ENCODE data around the gene TMEM218. TPM values are rescaled to one million over a fixed set of nuclear protein-coding genes. Genes with fewer than 3 reads are reported as not detected.

TMEM218 gene
- total RNA-seq, 1 experiment from 2014 or later, result 17.9 TPM

DNA sequence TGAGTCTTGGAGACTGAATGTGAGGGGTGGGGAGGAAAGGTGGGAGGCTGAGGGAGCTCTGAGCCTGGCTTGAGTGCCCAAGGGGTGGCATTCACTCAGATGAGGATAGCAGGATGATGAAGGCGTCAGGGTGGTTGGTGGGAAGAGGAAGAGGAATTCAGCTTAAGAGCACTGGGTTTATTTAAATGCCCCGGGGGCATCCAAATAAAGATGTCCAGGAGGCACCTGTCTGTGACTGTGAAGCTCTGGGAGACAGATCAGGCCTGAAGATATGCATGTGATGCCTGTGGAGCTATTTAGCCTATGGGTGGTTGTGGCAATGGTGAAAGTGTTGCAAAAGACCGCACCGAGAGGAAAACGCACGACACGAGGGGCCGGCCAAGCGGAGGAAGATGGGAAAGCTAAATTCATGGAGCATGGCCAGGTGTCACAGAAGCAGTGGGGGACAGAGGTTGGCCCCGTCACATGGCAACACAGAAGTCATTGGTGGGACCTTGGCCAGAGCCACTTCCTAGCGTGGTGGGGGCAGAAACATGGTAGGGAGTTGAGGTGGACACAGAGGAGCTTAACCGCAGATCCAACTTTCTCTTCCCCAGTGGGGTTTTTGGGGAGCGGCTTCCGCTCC, 32.8 kb downstream of the TMEM218 start (continued):
- no peak for TF ChIP-seq TCF7L2 (IDR thresholded peaks at IDR 0.05; ENCODE audit: borderline replicate concordance, extremely low read depth, insufficient read depth, insufficient read length)
- TF ChIP-seq RAD21 (IDR thresholded peaks at IDR 0.05; ENCODE audit: low read depth), result no peak
- TF ChIP-seq, protein P1, sequence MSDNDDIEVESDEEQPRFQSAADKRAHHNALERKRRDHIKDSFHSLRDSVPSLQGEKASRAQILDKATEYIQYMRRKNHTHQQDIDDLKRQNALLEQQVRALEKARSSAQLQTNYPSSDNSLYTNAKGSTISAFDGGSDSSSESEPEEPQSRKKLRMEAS (IDR thresholded peaks at IDR 0.05), result no peak
- no peak for TF ChIP-seq ELF1 (IDR thresholded peaks at IDR 0.05; ENCODE audit: borderline replicate concordance, low read depth)
- TF ChIP-seq CBX3 (IDR thresholded peaks at IDR 0.05; ENCODE audit: low read depth), result no peak
- no peak for TF ChIP-seq EGR1 (IDR thresholded peaks at IDR 0.05; ENCODE audit: low read depth)
- no peak for TF ChIP-seq CTCF (IDR thresholded peaks at IDR 0.05 in 2 of 3, conservative IDR thresholded peaks at IDR 0.05 in 1 of 3; ENCODE audit: borderline replicate concordance in 1 of 3, insufficient read depth in 1 of 3, low read depth in 2 of 3, low read length in 2 of 3)
- TF ChIP-seq EZH2phosphoT487 (IDR thresholded peaks at IDR 0.05; ENCODE audit: borderline replicate concordance), result no peak

DNA sequence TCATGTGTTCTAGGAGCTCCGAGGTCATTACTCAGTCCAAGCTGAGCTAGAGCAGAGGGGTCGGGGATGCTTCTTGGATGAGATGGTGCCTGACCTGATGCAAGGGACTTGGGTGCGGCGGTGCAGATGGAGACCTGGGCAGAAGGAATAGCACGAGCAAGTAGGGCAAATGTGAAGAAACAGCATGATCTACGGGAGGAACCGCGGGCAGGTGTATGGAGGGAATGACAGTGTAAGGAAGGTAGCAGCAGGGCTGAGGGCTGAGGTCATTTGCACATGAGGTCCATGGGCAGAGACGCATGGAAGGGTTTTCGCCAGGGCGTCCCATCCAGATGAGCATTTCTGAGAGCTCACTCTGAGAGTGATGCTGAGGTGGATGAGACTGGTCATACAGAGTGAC, 33.4 kb downstream of the TMEM218 start:
- TF ChIP-seq EZH2 (IDR thresholded peaks at IDR 0.05) (no peak), SIN3A (IDR thresholded peaks at IDR 0.05; ENCODE audit: low read depth) (no peak), RAD21 (IDR thresholded peaks at IDR 0.05; ENCODE audit: low read depth) (no peak), CTCF (IDR thresholded peaks at IDR 0.05 in 2 of 3, conservative IDR thresholded peaks at IDR 0.05 in 1 of 3; ENCODE audit: borderline replicate concordance in 1 of 3, insufficient read depth in 1 of 3, low read depth in 2 of 3, low read length in 2 of 3) (no peak)
- BruUV-seq (replicated peaks), result no TSS peak
- H3K79me2 ChIP-seq (ENCODE audit: insufficient read depth, low read length), result no peaks in the 10 kb centered on the region
- no peaks in the 10 kb centered on the region for H3K27me3 ChIP-seq (ENCODE audit: insufficient read depth, low read length)
- DNase-seq (ENCODE audit: low read depth, low spot score) (no peak), ATAC-seq (no peak)
- H3K4me1 ChIP-seq (ENCODE audit: control insufficient read depth in 1 of 2, insufficient read depth in 2 of 2, low read length in 2 of 2), result peaks cover 6 to 51% of the 10 kb centered on the region in 2 experiments; a peak in 2 of 4 replicates
- H3K4me3 ChIP-seq (replicated peaks in 1 of 2; ENCODE audit: low read depth in 1 of 2, low read length in 2 of 2), result no peak overlapping the region
- no peaks in the 10 kb centered on the region for H4K20me1 ChIP-seq (ENCODE audit: insufficient read depth)
- H3K36me3 ChIP-seq (ENCODE audit: control insufficient read depth in 1 of 2, insufficient read depth in 2 of 2, low read length in 2 of 2), result no peaks in the 10 kb centered on the region
- no peak overlapping the region for H3K4me2 ChIP-seq (ENCODE audit: low read length)
- ChIA-PET CTCF (interaction anchor here (1.2 kb wide), 2 partner anchors 10 to 13 kb away, joined by 3 read pairs; no protein-coding TSS in a partner anchor), POLR2A (no interaction called here), RAD21 (ENCODE audit: low non-redundant PET in 1 of 2, low total read pairs in 2 of 2, uncharacterized antibody in 2 of 2, unreplicated experiment in 2 of 2) (no interaction called here)
- intact Hi-C loops (cut with micrococcal nuclease), result no loop called here
- no peak overlapping the region for H3K27ac ChIP-seq (ENCODE audit: low read depth, low read length)
- no peaks in the 10 kb centered on the region for H3K9me3 ChIP-seq (ENCODE audit: control insufficient read depth in 1 of 2, insufficient read depth in 1 of 2, low read depth in 1 of 2, low read length in 2 of 2)
- H3K9me2 ChIP-seq (ENCODE audit: insufficient read depth), result no peaks in the 10 kb centered on the region
- no peak overlapping the region for H2AFZ ChIP-seq (ENCODE audit: low read depth, low read length, poor library complexity, severe bottlenecking)
- H3K9ac ChIP-seq (ENCODE audit: low read length), result no peak overlapping the region

All from HCT116 (cell line).